Neural crest cell (in vitro differentiated cells): Measurements from ENCODE around the gene IGLON5. TPM values are rescaled to one million over a fixed set of nuclear protein-coding genes. Genes with fewer than 3 reads are reported as not detected.
A peak's percentile ranks its signal among the peaks of the same experiment; 100 is the strongest.

Experiments
- DNase-seq: peaks from one replicate; pipeline ENCODE4 v3.0.0; 2021; ENCODE audit warnings: low read depth, mixed read lengths, low spot score
- H3K27ac Mint-ChIP-seq: one replicate; pipeline ENCODE4 v1.8.0; 2021; ENCODE audit warnings: mild to moderate bottlenecking, mixed read lengths; ENCODE audit not compliant: unreplicated experiment
- H3K27me3 Mint-ChIP-seq: 2 replicates; pipeline ENCODE4 v1.8.0; 2021; ENCODE audit warnings: low read depth, mild to moderate bottlenecking, mixed read lengths
- H3K36me3 Mint-ChIP-seq: 2 replicates; pipeline ENCODE4 v1.8.0; 2021; ENCODE audit warnings: low read depth, mild to moderate bottlenecking, mixed read lengths
- H3K4me1 Mint-ChIP-seq: 2 replicates; pipeline ENCODE4 v1.8.0; 2021; ENCODE audit warnings: mixed read lengths
- H3K4me3 Mint-ChIP-seq: one replicate; pipeline ENCODE4 v1.8.0; 2021; ENCODE audit warnings: mild to moderate bottlenecking, mixed read lengths
- H3K9me3 Mint-ChIP-seq: 2 replicates; pipeline ENCODE4 v1.8.0; 2021; ENCODE audit warnings: mixed read lengths
- CTCF ChIP-seq: fragments of 200-600 bp; sonication (generic); conservative IDR thresholded peaks from 2 replicates; pipeline ENCODE4 v1.5.0; 2021; ENCODE audit warnings: antibody characterized with exemption, mild to moderate bottlenecking
- total RNA-seq: library from RNA; stranded (reverse); gene quantifications from 2 replicates; pipeline ENCODE4 v1.2.1, GENCODE V29; 2021

Gene IGLON5
- total RNA-seq, 1 donor from 2014 or later: 17.4 TPM

- peak; percentile 38 for TF ChIP-seq CTCF
- peaks cover 15% of the 10 kb centered on the region for H3K27me3 Mint-ChIP-seq
- H3K4me3 Mint-ChIP-seq: peak overlapping the region; percentile 89
- no peaks in the 10 kb centered on the region for H3K36me3 Mint-ChIP-seq
- no peaks in the 10 kb centered on the region for H3K9me3 Mint-ChIP-seq
- DNase-seq: peak; percentile 91
- H3K4me1 Mint-ChIP-seq: peaks cover 17% of the 10 kb centered on the region
- H3K27ac Mint-ChIP-seq: peak overlapping the region; percentile 13
These were observed 28.5 kb downstream of the IGLON5 start for GRCh38 chr19:51339687-51340656.

- Mint-ChIP-seq H3K9me3 (no peaks in the 10 kb centered on the region), H3K36me3 (no peaks in the 10 kb centered on the region), H3K4me1 (peaks cover 12% of the 10 kb centered on the region), H3K27me3 (peaks cover 15% of the 10 kb centered on the region), H3K4me3 (peak overlapping the region; percentile 58), H3K27ac (no peak overlapping the region)
- no peak for TF ChIP-seq CTCF
- DNase-seq: no peak
These were observed 29.6 kb downstream of the IGLON5 start for GRCh38 chr19:51341066-51341465.

- no peaks in the 10 kb centered on the region for H3K9me3 Mint-ChIP-seq
- TF ChIP-seq CTCF: no peak
- H3K4me3 Mint-ChIP-seq: peak within 1 kb of the TSS; percentile 58
- H3K27me3 Mint-ChIP-seq: peaks cover 15% of the 10 kb centered on the region
- H3K27ac Mint-ChIP-seq: peak within 1 kb of the TSS; percentile 86
- DNase-seq: no peak
- H3K36me3 Mint-ChIP-seq: no peaks in the 10 kb centered on the region
- H3K4me1 Mint-ChIP-seq: peaks cover 12% of the 10 kb centered on the region
These were observed 30.6 kb downstream of the IGLON5 start, which contains the start of gene VSIG10L for GRCh38 chr19:51341976-51342580. VSIG10L (minus strand) TSS chr19:51342139; CDS start chr19:51342124, 15 bp downstream.

- Mint-ChIP-seq H3K4me1 (peaks cover 12% of the 10 kb centered on the region), H3K36me3 (peaks cover 3% of the 10 kb centered on the region), H3K27me3 (peaks cover 15% of the 10 kb centered on the region), H3K27ac (peak overlapping the region; percentile 86), H3K9me3 (no peaks in the 10 kb centered on the region), H3K4me3 (peak overlapping the region; percentile 39)
- no peak for TF ChIP-seq CTCF
- DNase-seq: no peak
These were observed 31.5 kb downstream of the IGLON5 start for GRCh38 chr19:51342631-51343569.

- no peak overlapping the region for H3K4me3 Mint-ChIP-seq
- no peaks in the 10 kb centered on the region for H3K4me1 Mint-ChIP-seq
- peaks cover 3% of the 10 kb centered on the region for H3K36me3 Mint-ChIP-seq
- peaks cover 15% of the 10 kb centered on the region for H3K27me3 Mint-ChIP-seq
- no peak for TF ChIP-seq CTCF
- DNase-seq: no peak
- no peak overlapping the region for H3K27ac Mint-ChIP-seq
- H3K9me3 Mint-ChIP-seq: no peaks in the 10 kb centered on the region
These were observed 33.7 kb downstream of the IGLON5 start for GRCh38 chr19:51345076-51345620.
